K562 (cell line): ENCODE measurements around the gene POU2F3. TPM values are rescaled to one million over a fixed set of nuclear protein-coding genes. Genes with fewer than 3 reads are reported as not detected.

Experiments used
- BRD4 ChIP-seq: fragments of 200-600 bp; sonication (generic); IDR thresholded peaks from 2 replicates; pipeline ENCODE4 v1.6.1; 2017; ENCODE audit warnings: inconsistent platforms
- MEIS2 ChIP-seq: fragments of 450-650 bp; IDR thresholded peaks from 2 replicates; pipeline ENCODE4 v1.6.1; 2014; ENCODE audit warnings: mild to moderate bottlenecking; ENCODE audit not compliant: partially characterized antibody
- MYC ChIP-seq, 2 experiments: fragments of 250-450 bp in 1 of 2; sonication (Bioruptor Pico) in 1 of 2; IDR thresholded peaks; 2 replicates each; pipeline versions ENCODE4 v1.5.1 to v1.6.1; 2012 to 2021; ENCODE audit warnings: low read depth in 2 of 2, borderline replicate concordance in 1 of 2, improper control_type of control experiment in 1 of 2, low read length in 1 of 2, mild to moderate bottlenecking in 1 of 2, moderate library complexity in 1 of 2
- POLR2G ChIP-seq: fragments of 200-400 bp; formaldehyde crosslinking; IDR thresholded peaks from 2 replicates; pipeline ENCODE4 v1.6.1; 2017; ENCODE audit warnings: low read depth, mild to moderate bottlenecking, antibody characterized with exemption, low read length, moderate library complexity
- SETDB1 ChIP-seq: IDR thresholded peaks from one replicate; pipeline ENCODE4 v1.6.1; 2012; ENCODE audit warnings: low read length, control low read depth, inconsistent platforms
- polyA plus RNA-seq, 8 experiments: library from polyadenylated mRNA; depleted of rRNA in 4 of 8; stranded (reverse) in 5 of 8; unstranded in 3 of 8; fragments of >200 nt; fragmentation: Nextera tagmentation in 2 of 8; fragmentation: Illumina TruSeq in 1 of 8; extraction: Ambion mirVana in 2 of 8; extraction: Trizol in 1 of 8; gene quantifications; 2 replicates each; pipeline versions ENCODE4 v1.2.1 to v1.2.3, GENCODE V29; 2011 to 2014; ENCODE audit warnings: inconsistent platforms in 1 of 8, missing spikeins in 1 of 8
- total RNA-seq, 7 experiments: library from RNA; depleted of rRNA in 6 of 7; stranded (reverse); fragments of >200 nt in 6 of 7; fragmentation: Illumina TruSeq in 2 of 7; extraction: Trizol in 2 of 7; gene quantifications; 2 replicates each; pipeline versions ENCODE4 v1.2.1 to v1.2.3, GENCODE V29; 2011 to 2021; ENCODE audit warnings: low replicate concordance in 1 of 7
- TF ChIP-seq, protein P1 (sequence below): fragments of 450-650 bp; IDR thresholded peaks from 2 replicates; pipeline ENCODE4 v1.6.1; 2016; ENCODE audit warnings: low read depth
- TF ChIP-seq, protein P2 (sequence below), 2 experiments: IDR thresholded peaks; 2 replicates each; pipeline ENCODE4 v1.6.1; 2012; ENCODE audit warnings: improper control_type of control experiment in 2 of 2, low read depth in 2 of 2, low read length in 2 of 2, borderline replicate concordance in 1 of 2
- TF ChIP-seq, protein P3 (sequence below): sonication (generic); formaldehyde crosslinking; IDR thresholded peaks from 2 replicates; pipeline ENCODE4 v1.8.0; 2023; ENCODE audit warnings: missing genetic modification reagents, mild to moderate bottlenecking, borderline replicate concordance

The POU2F3 gene
- total and polyA plus RNA-seq, 9 of the 15 experiments (the other 6 are each of a cell fraction or from before 2014, with no cell fraction given), result not detected

GRCh38 chr11:120210626-120211521 lies 29.1 kb upstream of the POU2F3 start, which contains the start of gene OAF (continued):
- TF ChIP-seq MEIS2 (no peak), SETDB1 (no peak), POLR2G (peak; percentile 77), BRD4 (no peak), MYC (IDR thresholded peaks at IDR 0.05; ENCODE audit: low read depth, low read length) (peak; percentile 96), MYC (CRISPR knock-in tag; IDR thresholded peaks at IDR 0.05; ENCODE audit: borderline replicate concordance, low read depth) (no peak)
- TF ChIP-seq, protein P1, sequence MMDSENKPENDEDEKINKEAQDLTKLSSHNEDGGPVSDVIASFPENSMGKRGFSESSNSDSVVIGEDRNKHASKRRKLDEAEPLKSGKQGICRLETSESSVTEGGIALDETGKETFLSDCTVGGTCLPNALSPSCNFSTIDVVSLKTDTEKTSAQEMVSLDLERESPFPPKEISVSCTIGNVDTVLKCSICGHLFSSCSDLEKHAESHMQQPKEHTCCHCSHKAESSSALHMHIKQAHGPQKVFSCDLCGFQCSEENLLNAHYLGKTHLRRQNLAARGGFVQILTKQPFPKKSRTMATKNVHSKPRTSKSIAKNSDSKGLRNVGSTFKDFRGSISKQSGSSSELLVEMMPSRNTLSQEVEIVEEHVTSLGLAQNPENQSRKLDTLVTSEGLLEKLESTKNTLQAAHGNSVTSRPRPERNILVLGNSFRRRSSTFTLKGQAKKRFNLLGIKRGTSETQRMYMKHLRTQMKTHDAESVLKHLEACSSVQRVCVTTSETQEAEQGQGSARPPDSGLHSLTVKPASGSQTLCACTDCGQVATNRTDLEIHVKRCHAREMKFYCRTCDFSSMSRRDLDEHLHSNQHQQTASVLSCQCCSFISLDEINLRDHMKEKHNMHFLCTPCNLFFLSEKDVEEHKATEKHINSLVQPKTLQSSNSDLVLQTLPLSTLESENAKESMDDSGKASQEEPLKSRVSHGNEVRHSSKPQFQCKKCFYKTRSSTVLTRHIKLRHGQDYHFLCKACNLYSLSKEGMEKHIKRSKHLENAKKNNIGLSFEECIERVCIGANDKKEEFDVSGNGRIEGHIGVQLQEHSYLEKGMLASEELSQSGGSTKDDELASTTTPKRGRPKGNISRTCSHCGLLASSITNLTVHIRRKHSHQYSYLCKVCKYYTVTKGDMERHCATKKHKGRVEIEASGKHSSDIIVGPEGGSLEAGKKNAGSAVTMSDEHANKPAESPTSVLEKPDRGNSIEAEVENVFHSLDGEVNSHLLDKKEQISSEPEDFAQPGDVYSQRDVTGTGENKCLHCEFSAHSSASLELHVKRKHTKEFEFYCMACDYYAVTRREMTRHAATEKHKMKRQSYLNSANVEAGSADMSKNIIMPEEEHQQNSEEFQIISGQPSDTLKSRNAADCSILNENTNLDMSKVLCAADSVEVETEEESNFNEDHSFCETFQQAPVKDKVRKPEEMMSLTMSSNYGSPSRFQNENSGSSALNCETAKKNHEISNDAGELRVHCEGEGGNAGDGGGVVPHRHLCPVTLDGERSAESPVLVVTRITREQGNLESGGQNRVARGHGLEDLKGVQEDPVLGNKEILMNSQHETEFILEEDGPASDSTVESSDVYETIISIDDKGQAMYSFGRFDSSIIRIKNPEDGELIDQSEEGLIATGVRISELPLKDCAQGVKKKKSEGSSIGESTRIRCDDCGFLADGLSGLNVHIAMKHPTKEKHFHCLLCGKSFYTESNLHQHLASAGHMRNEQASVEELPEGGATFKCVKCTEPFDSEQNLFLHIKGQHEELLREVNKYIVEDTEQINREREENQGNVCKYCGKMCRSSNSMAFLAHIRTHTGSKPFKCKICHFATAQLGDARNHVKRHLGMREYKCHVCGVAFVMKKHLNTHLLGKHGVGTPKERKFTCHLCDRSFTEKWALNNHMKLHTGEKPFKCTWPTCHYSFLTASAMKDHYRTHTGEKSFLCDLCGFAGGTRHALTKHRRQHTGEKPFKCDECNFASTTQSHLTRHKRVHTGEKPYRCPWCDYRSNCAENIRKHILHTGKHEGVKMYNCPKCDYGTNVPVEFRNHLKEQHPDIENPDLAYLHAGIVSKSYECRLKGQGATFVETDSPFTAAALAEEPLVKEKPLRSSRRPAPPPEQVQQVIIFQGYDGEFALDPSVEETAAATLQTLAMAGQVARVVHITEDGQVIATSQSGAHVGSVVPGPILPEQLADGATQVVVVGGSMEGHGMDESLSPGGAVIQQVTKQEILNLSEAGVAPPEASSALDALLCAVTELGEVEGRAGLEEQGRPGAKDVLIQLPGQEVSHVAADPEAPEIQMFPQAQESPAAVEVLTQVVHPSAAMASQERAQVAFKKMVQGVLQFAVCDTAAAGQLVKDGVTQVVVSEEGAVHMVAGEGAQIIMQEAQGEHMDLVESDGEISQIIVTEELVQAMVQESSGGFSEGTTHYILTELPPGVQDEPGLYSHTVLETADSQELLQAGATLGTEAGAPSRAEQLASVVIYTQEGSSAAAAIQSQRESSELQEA, result no peak
- TF ChIP-seq, protein P2, sequence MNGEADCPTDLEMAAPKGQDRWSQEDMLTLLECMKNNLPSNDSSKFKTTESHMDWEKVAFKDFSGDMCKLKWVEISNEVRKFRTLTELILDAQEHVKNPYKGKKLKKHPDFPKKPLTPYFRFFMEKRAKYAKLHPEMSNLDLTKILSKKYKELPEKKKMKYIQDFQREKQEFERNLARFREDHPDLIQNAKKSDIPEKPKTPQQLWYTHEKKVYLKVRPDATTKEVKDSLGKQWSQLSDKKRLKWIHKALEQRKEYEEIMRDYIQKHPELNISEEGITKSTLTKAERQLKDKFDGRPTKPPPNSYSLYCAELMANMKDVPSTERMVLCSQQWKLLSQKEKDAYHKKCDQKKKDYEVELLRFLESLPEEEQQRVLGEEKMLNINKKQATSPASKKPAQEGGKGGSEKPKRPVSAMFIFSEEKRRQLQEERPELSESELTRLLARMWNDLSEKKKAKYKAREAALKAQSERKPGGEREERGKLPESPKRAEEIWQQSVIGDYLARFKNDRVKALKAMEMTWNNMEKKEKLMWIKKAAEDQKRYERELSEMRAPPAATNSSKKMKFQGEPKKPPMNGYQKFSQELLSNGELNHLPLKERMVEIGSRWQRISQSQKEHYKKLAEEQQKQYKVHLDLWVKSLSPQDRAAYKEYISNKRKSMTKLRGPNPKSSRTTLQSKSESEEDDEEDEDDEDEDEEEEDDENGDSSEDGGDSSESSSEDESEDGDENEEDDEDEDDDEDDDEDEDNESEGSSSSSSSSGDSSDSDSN (IDR thresholded peaks at IDR 0.05; ENCODE audit: borderline replicate concordance in 1 of 2, low read depth in 2 of 2, low read length in 2 of 2), result peak in 1 of 2 experiments; percentile 72; a peak in 2 of 4 replicates
- TF ChIP-seq, protein P3, sequence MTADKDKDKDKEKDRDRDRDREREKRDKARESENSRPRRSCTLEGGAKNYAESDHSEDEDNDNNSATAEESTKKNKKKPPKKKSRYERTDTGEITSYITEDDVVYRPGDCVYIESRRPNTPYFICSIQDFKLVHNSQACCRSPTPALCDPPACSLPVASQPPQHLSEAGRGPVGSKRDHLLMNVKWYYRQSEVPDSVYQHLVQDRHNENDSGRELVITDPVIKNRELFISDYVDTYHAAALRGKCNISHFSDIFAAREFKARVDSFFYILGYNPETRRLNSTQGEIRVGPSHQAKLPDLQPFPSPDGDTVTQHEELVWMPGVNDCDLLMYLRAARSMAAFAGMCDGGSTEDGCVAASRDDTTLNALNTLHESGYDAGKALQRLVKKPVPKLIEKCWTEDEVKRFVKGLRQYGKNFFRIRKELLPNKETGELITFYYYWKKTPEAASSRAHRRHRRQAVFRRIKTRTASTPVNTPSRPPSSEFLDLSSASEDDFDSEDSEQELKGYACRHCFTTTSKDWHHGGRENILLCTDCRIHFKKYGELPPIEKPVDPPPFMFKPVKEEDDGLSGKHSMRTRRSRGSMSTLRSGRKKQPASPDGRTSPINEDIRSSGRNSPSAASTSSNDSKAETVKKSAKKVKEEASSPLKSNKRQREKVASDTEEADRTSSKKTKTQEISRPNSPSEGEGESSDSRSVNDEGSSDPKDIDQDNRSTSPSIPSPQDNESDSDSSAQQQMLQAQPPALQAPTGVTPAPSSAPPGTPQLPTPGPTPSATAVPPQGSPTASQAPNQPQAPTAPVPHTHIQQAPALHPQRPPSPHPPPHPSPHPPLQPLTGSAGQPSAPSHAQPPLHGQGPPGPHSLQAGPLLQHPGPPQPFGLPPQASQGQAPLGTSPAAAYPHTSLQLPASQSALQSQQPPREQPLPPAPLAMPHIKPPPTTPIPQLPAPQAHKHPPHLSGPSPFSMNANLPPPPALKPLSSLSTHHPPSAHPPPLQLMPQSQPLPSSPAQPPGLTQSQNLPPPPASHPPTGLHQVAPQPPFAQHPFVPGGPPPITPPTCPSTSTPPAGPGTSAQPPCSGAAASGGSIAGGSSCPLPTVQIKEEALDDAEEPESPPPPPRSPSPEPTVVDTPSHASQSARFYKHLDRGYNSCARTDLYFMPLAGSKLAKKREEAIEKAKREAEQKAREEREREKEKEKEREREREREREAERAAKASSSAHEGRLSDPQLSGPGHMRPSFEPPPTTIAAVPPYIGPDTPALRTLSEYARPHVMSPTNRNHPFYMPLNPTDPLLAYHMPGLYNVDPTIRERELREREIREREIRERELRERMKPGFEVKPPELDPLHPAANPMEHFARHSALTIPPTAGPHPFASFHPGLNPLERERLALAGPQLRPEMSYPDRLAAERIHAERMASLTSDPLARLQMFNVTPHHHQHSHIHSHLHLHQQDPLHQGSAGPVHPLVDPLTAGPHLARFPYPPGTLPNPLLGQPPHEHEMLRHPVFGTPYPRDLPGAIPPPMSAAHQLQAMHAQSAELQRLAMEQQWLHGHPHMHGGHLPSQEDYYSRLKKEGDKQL, result no peak
